Activated T-helper 9 cell treated with anti-CD3 and anti-CD28 coated beads, Interleukin-2, amount 50 U/mL, for 16 hours (primary cell): ENCODE data around the gene GAB2.

Source experiments
- DNase-seq: peaks from one replicate; pipeline ENCODE4 v3.0.0-alpha.2; 2020; ENCODE audit warnings: low read depth

GAB2 gene

DNA sequence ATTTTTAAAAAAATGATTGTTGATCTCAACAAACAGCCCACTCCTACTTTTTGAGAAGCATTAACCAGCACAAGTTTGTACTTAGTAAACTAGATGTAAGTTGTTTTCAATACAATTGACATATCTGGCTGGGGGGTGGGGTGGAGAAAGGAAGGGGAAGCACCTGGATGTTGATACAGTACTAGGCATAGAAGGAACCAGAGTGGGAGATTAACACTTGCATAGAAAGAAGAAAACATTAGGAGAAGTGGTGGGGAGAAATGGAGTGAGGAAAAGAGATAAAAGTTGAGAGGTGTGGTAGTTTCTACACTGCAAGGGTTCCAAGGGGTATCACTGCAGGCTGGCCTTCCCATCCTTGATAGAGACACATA, 10.6 kb upstream of the GAB2 start:
- no peak for DNase-seq

- DNase-seq = no peak
Observed at GRCh38 chr11:78427615-78428265, 10.1 kb upstream of the GAB2 start.

- DNase-seq = no peak
Observed at GRCh38 chr11:78426845-78427244, 9.2 kb upstream of the GAB2 start.

- no peak for DNase-seq
Observed at GRCh38 chr11:78425399-78426070, 7.9 kb upstream of the GAB2 start.

- DNase-seq = no peak
Observed at GRCh38 chr11:78424334-78425270, 7.0 kb upstream of the GAB2 start.

GRCh38 chr11:78423241-78423640, 5.6 kb upstream of the GAB2 start:
- DNase-seq = no peak

DNA sequence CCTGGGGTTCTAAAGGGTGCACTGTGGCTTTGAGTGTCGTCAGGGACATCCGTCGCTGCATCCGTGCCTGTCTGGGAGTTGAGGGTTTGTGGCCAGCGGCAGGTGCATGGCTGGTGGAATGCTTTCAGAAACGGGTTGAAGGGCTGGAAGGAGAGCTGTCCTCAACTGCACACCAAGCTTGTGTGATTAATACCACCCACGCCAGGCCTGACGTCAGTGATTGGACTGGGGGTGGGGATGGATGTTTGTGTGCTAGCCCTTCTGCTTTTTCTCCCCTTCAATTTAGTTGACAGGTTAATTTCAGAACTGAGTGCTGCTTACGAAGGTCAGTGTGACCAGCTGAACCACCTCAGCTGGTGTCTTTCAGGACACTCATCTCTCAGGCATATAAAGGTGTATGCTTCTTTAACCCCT, 3.2 kb upstream of the GAB2 start:
- DNase-seq = no peak

DNA sequence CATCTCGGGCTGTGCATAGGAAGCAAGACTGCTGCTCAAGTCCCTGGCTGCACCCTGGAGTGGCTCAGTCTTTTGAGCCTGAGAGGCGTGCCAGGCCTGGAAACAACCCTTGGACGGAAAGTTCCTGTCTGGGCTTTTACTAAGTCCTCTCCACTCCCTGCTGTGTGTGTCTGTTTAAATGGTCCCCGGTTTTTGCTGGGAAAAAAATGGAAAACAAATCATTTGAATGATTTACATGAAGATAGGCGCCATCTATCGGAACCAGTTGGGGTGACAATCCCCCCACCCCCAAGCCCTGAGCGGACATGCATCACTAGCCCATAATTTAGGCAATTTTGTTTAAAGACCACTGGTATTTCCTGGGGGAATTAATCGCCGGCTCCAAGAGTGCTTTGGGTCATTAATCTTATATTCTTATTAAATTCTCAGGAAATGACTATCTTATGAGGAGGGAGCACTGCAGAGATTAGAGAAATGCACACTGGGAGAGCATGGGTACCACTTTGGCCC, 2.7 kb upstream of the GAB2 start:
- DNase-seq = peak; percentile 17

GRCh38 chr11:78419327-78419726, 1.7 kb upstream of the GAB2 start:
- no peak for DNase-seq

DNA sequence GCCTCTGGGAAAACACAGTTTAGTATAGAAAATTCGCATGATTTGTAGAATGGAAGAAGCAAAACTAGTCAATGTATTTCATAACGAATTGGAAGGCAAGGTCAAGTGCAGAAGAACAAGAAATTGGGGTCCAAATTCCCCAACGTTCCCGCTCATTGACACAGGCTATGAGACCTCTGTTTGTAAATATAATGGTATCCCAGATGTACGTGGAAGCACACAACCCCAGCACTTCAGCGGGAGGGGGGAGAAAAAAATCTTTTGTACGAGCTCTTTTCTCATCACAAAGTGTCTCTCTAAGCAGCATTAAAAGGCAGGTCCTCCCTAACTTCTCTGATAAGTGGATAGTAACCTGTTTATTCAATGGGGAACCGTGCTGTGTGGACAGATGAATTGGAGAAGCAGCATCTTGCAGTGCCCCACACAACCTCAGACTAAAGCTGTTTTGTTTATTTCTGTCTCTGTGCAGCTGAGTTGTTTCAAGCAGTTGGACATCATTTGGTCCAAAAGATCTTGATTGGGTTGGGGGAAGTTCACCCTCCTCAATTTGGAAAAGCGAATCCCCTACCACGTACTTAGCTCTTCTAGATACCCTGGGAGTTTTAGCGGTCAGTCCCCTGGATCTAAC, 1.1 kb upstream of the GAB2 start:
- no peak for DNase-seq

GRCh38 chr11:78417888-78418583, 416 bp upstream of the GAB2 start:
- peak; percentile 66 for DNase-seq

GRCh38 chr11:78416285-78417174, 1.1 kb downstream of the GAB2 start:
- DNase-seq = peak; percentile 61

- DNase-seq = no peak
Observed at GRCh38 chr11:78415338-78415737, 2.3 kb downstream of the GAB2 start.

GRCh38 chr11:78414321-78415051, 3.1 kb downstream of the GAB2 start:
- no peak for DNase-seq

- no peak for DNase-seq
Observed at GRCh38 chr11:78408619-78409018, 9.0 kb downstream of the GAB2 start.

DNA sequence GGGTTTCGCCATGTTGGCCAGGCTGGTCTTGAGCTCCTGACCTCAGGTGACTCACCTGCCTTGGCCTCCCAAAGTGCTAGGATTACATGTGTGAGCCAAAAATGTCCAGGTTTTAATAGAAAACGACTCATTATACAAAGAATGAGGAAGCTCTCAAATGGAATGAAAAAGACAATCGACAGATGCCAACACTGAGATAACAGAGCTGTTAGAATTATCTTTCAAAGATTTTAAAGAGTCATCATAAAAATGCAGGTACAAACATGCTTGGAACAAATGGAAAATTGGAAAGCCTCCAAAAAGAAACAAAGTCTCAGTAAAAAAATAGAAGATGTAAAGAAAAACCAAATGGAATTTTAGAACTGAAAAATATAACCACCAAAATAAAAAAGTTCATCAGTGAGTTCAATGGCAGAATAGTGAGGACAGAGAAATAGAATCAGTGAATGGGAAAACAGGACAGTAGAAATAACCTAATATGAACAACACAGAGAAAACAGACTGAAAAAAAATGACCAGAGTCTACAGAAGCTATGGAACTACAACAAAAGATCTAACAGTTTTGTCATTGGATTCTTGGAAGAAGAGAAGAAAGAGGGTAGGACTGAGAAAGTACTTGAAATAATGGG, 10.9 kb downstream of the GAB2 start:
- no peak for DNase-seq

- no peak for DNase-seq
Observed at GRCh38 chr11:78405805-78406204, 11.8 kb downstream of the GAB2 start.

GRCh38 chr11:78403781-78404180, 13.8 kb downstream of the GAB2 start:
- DNase-seq = no peak

DNA sequence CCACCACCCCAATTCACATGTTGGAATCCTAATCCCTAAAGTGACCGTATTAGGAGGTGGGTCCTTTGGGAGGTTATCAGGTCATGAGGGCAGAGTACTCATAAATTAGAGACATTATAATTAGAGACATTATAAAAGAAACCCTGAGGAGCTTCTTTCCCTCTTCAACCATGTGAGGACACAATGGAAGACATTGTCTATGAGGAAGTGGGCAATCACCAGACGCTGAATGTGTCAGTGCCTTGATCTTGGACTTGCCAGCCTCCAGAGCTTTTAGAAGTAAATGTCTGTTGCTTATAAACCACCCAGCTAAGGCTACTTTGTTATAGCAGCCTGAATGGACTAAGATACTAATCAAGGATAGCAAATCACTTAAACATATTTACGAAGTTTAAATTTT, 14.8 kb downstream of the GAB2 start:
- no peak for DNase-seq
